Activated CD4-positive, alpha-beta T cell treated with anti-CD3 and anti-CD28 coated beads, Interleukin-2, amount 50 U/mL, for 48 hours (primary cell): ENCODE data around the gene UBC.
"Not testable (repeated sequence)": the region's sequence is repeated elsewhere in the genome, so short reads cannot be mapped to it uniquely, and the experiment has no call there.

Experiments
- DNase-seq, 2 experiments: peaks; one replicate each; pipeline ENCODE4 v3.0.0-alpha.2; 2020

The UBC gene

GRCh38 chr12:124929649-124930419, 15.4 kb upstream of the UBC start:
- no peak for DNase-seq

DNA sequence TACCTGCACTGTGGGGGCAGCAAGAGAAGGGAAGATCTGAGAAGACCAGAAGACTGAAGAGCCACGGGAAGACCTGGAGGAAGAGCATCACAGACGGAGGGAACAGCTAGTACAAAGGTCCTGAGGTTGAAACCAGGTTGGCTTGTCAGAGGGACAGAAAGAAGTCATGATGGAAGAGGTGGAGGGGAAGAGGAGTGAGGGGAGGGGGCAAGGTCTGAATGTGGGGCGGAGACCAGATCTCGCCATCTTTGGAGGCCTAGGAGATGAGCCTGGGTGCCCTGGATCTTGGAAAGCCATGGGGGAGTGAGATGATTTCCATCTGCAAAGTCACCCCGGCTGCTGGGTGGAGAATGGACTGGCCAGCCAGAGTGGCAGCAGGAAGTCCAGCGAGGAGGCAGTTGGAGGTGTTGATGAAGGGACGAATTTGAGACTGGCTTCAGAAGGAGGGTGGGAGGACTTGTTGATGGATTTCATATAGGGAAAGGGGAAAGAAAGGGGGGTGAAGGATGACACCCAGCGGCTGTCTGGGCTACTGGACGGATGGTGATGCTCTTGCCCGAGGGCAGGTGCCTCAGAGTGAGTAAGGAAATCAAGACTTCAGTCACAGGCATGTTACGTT, 14.6 kb upstream of the UBC start:
- no peak for DNase-seq

DNA sequence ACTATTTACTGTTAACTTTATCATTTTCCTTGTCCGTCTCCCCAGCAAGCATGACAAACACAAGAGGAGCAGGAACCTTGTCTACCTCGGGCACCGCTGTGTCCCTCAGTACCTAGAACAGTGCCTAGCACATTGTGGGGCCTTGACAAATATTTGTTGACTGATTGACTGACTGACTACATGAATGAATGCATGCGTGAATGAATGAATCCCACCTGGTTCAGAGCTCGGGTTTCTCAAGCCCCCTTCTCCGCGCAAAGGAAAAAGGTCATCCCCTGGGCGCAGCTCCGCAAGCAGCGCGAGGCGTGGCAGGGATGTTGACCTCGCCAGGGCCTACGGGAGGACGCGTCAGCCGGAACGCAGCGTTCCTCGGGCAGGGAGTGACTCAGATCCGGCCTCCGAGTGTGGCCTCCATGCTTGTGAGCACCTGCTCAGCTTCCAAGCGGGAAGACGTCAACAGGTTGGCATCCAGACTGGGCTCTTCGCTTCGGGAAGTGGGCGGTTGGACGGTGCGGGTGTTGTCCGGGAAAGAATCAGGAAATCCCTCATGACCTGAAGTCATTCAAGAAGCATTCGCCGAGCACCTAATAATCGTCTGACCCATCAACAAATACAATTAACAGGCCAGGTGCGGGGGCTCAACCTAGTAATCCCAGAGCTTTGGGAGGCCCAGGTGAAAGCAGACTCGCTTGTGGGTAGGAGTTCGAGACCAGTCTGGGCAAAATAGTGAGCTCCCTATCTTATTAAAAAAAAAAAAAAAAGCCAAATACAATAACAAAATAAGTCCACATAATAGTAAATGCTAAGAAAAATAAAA, 13.9 kb upstream of the UBC start:
- peak; percentile 56 to 66 for DNase-seq

- peak; percentile 97 for DNase-seq
These were observed 13.0 kb upstream of the UBC start for GRCh38 chr12:124927201-124928094.

DNA sequence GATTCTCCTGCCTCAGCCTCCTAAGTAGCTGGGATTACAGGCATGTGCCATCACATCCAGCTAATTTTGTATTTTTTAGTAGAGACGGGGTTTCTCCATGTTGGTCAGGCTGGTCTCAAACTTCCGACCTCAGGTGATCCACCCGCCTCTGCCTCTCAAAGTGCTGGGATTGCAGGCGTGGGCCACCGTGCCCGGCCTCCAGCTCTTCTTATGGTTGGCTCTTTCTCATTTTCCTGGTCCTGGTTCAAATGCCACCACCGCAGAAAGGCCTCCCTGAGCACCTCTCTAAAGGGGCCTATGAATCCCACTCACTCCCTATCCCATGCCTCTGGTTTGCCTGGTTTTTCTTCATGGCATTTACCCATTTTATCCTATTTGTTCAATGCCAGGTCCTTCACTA, 11.3 kb upstream of the UBC start:
- not testable (repeated sequence) for DNase-seq

DNA sequence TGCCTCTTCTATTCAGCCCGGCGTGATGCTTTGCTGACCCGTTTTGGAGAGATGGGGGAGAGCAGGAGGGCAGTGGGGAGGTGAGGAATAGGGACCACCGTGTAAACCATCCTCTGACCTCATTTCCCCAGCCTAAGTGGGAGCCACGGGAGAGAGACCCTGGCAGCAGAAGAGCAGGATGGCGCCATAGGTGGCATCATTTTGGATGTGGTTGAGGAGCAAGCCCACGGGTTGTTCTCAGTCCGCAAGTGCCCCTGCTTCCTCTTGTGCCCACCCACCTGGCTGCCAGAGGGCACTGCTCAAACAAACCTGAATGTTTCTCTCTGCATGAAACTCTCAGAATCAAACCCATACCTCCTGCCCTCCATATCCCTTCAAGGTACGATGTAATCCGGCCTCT, 10.7 kb upstream of the UBC start:
- DNase-seq: no peak

DNA sequence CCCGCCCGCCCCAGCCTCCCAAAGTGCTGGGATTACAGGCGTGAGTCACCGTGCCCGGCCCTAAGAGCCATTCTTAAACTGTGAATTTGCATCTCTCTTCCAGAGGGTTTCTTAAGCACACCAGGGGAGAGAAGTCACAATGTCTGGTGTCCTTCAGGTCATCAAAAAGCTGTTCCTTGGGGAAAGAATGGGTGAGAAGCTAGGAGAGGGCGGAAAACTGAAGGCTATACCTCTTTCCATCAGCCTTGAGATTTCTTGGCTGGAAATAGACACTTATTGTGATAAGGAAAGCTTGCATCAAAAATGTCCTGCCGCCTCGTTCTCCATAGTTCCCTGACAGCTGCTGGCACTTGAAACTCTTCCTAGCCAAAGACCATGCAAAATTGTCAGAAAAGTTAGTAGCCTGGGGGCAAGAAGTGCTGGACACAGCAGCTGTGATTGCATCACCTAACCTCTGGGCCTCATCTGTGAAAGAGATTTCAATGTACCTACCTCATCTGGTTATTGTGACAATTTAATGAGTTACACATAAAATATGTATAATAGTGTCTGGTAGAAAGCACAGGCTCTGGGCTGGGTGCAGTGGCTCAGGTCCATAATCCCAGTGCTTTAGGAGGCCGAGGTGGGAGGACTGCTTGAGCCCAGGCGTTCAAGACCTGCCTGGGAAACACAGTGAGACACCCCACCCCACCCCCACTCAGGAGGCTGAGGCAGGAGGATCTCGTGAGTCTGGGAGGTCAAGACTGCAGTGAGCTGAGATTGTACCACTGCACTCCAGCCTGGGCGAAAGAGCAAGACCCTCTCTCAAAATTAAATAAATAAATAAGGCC, 9.7 kb upstream of the UBC start:
- no peak for DNase-seq

- DNase-seq: peak; percentile 84 to 90
These were observed 7.0 kb upstream of the UBC start for GRCh38 chr12:124921200-124922031.

- DNase-seq: no peak
These were observed 6.0 kb upstream of the UBC start for GRCh38 chr12:124920353-124920935.

- DNase-seq: peak in 1 of 2 experiments; percentile 66
These were observed 5.3 kb upstream of the UBC start for GRCh38 chr12:124919521-124920352.

DNA sequence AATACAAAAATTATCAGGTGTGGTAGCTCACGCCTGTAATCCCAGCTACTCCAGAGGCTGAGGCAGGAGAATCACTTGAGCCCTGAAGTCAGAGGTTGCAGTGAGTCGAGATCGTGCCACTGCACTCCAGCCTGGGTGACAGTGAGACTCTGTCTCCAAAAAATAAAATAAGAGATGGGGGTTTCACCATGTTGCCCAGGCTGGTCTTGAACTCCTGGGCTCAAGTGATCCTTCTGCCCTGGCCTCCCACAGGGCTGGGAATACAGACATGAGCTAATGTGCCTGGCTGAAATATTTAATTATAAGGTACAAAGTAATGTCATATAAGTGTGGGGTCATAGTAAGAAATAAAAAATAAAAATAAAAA, 4.2 kb upstream of the UBC start:
- DNase-seq: not testable (repeated sequence)

- DNase-seq: no peak
These were observed 3.6 kb upstream of the UBC start for GRCh38 chr12:124917841-124918621.

DNA sequence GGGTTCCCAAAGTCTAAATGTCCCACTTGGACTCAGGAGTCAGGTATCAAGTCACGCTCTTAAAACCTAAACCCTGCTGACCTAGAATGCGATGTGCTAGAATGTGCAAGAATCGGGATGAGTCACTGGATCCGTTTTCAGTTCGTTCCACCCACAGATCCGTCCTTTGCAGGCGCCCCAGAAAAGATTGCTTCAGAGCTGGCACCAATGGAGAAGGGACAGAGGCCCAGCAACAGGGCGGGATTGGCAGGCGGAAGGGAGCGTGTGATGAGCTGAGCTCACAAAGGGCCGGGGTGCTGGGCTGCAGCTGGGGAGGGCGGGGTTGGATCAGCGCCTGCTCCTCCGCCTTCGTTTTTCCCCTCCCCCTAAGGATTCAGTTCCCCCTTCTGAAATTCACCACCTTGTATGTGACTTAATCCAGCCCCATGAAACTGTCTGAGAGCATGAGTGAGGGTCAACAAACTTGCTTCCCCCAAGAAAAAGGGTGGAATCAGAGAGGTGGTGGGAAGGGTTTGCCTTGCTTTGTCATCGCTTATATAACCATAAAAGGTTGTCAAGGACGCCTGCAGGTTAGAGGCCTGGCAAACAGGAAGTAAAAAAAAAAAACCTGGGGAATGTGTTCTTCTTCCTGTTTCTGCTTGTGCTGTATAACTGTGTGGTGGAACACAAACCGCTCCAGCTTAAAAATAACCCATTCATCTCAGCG, 2.8 kb upstream of the UBC start:
- peak; percentile 91 to 93 for DNase-seq

DNA sequence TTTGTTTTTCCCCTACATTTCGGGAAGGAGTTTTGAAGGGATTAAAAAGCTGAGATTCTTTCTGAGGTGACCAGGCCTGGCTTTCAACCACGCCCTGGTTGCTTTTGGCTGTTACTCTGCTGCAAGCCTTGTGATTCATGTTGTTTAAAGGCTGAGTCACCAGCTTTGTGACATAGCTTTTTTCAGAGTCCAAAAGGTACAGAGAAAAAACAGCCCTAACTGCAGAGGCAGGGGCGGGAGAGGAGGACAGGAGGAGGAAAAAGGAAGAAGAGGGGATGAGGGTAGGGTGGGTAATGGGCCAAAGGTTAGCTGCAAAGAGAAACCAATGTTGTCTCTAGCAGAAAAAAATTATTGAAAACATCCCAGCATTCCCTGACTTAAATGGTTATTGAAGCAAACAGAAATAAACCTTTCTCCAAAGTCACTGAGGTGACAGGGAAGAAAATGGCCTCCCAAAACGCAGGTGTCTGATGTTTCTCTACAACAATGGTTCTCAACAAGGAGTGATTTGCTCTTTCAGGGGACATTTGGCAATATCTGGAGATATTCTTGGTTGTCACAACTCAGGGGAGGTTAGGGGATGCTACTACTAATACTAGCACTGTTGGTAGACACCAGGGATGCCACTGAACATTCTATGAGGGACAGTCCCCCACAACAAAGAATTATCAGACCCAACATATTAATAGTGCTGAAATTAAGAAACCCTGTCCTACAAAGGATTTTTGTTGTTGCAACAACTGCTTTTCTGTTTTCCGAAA, 2.1 kb upstream of the UBC start:
- DNase-seq: peak in 1 of 2 experiments; percentile 64

GRCh38 chr12:124915239-124916236, 1.1 kb upstream of the UBC start:
- no peak for DNase-seq
